HG02798 (cell line): Measurements from ENCODE around the gene KLK13.

Source experiments
- ATAC-seq: cut with Tn5 transposase; IDR thresholded peaks from one replicate; pipeline ENCODE4 v1.9.1; 2021; ENCODE audit warnings: mild to moderate bottlenecking; ENCODE audit not compliant: unreplicated experiment, poor library complexity

The KLK13 gene

GRCh38 chr19:51093101-51093500, 28.2 kb upstream of the KLK13 start:
- no peak for ATAC-seq

- ATAC-seq: no peak
Measured at GRCh38 chr19:51091895-51092873, 27.3 kb upstream of the KLK13 start.

- no peak for ATAC-seq
Measured at GRCh38 chr19:51091126-51091525, 26.2 kb upstream of the KLK13 start.

GRCh38 chr19:51090471-51090870, 25.6 kb upstream of the KLK13 start:
- no peak for ATAC-seq

- no peak for ATAC-seq
Measured at GRCh38 chr19:51089786-51090185, 24.9 kb upstream of the KLK13 start.

- ATAC-seq: no peak
Measured at GRCh38 chr19:51086153-51086850, 21.4 kb upstream of the KLK13 start.

- ATAC-seq: no peak
Measured at GRCh38 chr19:51084505-51084904, 19.6 kb upstream of the KLK13 start.

GRCh38 chr19:51083783-51084182, 18.9 kb upstream of the KLK13 start:
- ATAC-seq: no peak

- no peak for ATAC-seq
Measured at GRCh38 chr19:51083181-51083580, 18.3 kb upstream of the KLK13 start.

- no peak for ATAC-seq
Measured at GRCh38 chr19:51082611-51083010, 17.7 kb upstream of the KLK13 start, which contains the start of gene KLK14. KLK14 (minus strand) TSS chr19:51082887; CDS start chr19:51082614, 273 bp downstream.

- no peak for ATAC-seq
Measured at GRCh38 chr19:51081476-51081875, 16.6 kb upstream of the KLK13 start.

- no peak for ATAC-seq
Measured at GRCh38 chr19:51079481-51080110, 14.7 kb upstream of the KLK13 start.

GRCh38 chr19:51078731-51079130, 13.8 kb upstream of the KLK13 start:
- no peak for ATAC-seq

GRCh38 chr19:51078104-51078503, 13.2 kb upstream of the KLK13 start:
- no peak for ATAC-seq

GRCh38 chr19:51076631-51077213, 11.8 kb upstream of the KLK13 start:
- no peak for ATAC-seq

GRCh38 chr19:51075998-51076397, 11.1 kb upstream of the KLK13 start:
- no peak for ATAC-seq

GRCh38 chr19:51071095-51071405, 6.2 kb upstream of the KLK13 start:
- ATAC-seq: no peak

- no peak for ATAC-seq
Measured at GRCh38 chr19:51070334-51071094, 5.6 kb upstream of the KLK13 start.

- ATAC-seq: no peak
Measured at GRCh38 chr19:51066393-51067186, 1.7 kb upstream of the KLK13 start.
